ENCODE measurements around the gene CELF1.

CELF1 gene

GRCh38 chr11:47445840-47446239, 107.1 kb downstream of the CELF1 start:
- in situ Hi-C loops (cut with MboI; ENCODE audit: low sequenced_read_pairs, unreplicated experiment) = no loop called here
- no peak for TF ChIP-seq CTCF (IDR thresholded peaks at IDR 0.05; ENCODE audit: borderline replicate concordance, control extremely low read depth, extremely low read depth, insufficient read depth, missing control alignments)
- DNase-seq (ENCODE audit: low spot score) = no peak

GRCh38 chr11:47443817-47444216, 109.1 kb downstream of the CELF1 start:
- DNase-seq (ENCODE audit: low spot score) = no peak
- no peak for TF ChIP-seq CTCF (IDR thresholded peaks at IDR 0.05; ENCODE audit: borderline replicate concordance, control extremely low read depth, extremely low read depth, insufficient read depth, missing control alignments)
- in situ Hi-C loops (cut with MboI; ENCODE audit: low sequenced_read_pairs, unreplicated experiment) = no loop called here

- in situ Hi-C loops (cut with MboI; ENCODE audit: low sequenced_read_pairs, unreplicated experiment) = no loop called here
- no peak for DNase-seq (ENCODE audit: low spot score)
- TF ChIP-seq CTCF (IDR thresholded peaks at IDR 0.05; ENCODE audit: borderline replicate concordance, control extremely low read depth, extremely low read depth, insufficient read depth, missing control alignments) = no peak
Measured at GRCh38 chr11:47443028-47443700, 109.8 kb downstream of the CELF1 start.

GRCh38 chr11:47442514-47442913, 110.4 kb downstream of the CELF1 start:
- no peak for DNase-seq (ENCODE audit: low spot score)
- in situ Hi-C loops (cut with MboI; ENCODE audit: low sequenced_read_pairs, unreplicated experiment) = no loop called here
- no peak for TF ChIP-seq CTCF (IDR thresholded peaks at IDR 0.05; ENCODE audit: borderline replicate concordance, control extremely low read depth, extremely low read depth, insufficient read depth, missing control alignments)

GRCh38 chr11:47441421-47441820, 111.5 kb downstream of the CELF1 start:
- TF ChIP-seq CTCF (IDR thresholded peaks at IDR 0.05; ENCODE audit: borderline replicate concordance, control extremely low read depth, extremely low read depth, insufficient read depth, missing control alignments) = no peak
- DNase-seq (ENCODE audit: low spot score) = no peak
- in situ Hi-C loops (cut with MboI; ENCODE audit: low sequenced_read_pairs, unreplicated experiment) = no loop called here

GRCh38 chr11:47440054-47440476, 112.9 kb downstream of the CELF1 start:
- no peak for TF ChIP-seq CTCF (IDR thresholded peaks at IDR 0.05; ENCODE audit: borderline replicate concordance, control extremely low read depth, extremely low read depth, insufficient read depth, missing control alignments)
- no peak for DNase-seq (ENCODE audit: low spot score)
- in situ Hi-C loops (cut with MboI; ENCODE audit: low sequenced_read_pairs, unreplicated experiment) = no loop called here

Measured in GM13976 (cell line).